DOHH2 (cell line): ENCODE measurements around the gene SCYL3.
"Not testable (repeated sequence)": the region's sequence is repeated elsewhere in the genome, so short reads cannot be mapped to it uniquely, and the experiment has no call there.

Experiments
- H3F3A ChIP-seq: fragments of 200-600 bp; sonication (generic), shearing (Covaris generic); 2 replicates; pipeline ENCODE4 v1.6.0; 2016; ENCODE audit warnings: antibody characterized with exemption, mild to moderate bottlenecking; ENCODE audit not compliant: control insufficient read depth, insufficient read depth
- H3K27ac ChIP-seq: fragments of 200-600 bp; sonication (generic); 2 replicates; pipeline ENCODE4 v1.5.1; 2014; ENCODE audit warnings: low read depth, mild to moderate bottlenecking, low read length, moderate library complexity
- H3K27me3 ChIP-seq: fragments of 200-600 bp; sonication (generic); 2 replicates; pipeline ENCODE4 v1.6.1; 2014; ENCODE audit warnings: mild to moderate bottlenecking, low read length, mixed read lengths; ENCODE audit not compliant: control insufficient read depth
- H3K36me3 ChIP-seq: fragments of 200-600 bp; sonication (generic); 2 replicates; pipeline ENCODE4 v1.6.1; 2014; ENCODE audit warnings: mild to moderate bottlenecking, low read length, moderate library complexity, mixed read lengths; ENCODE audit not compliant: control insufficient read depth
- H3K4me1 ChIP-seq: fragments of 200-600 bp; sonication (generic); 2 replicates; pipeline ENCODE4 v1.6.1; 2014; ENCODE audit warnings: mild to moderate bottlenecking, low read length, mixed read lengths; ENCODE audit not compliant: control insufficient read depth
- H3K4me2 ChIP-seq: fragments of 200-600 bp; sonication (generic); 2 replicates; pipeline ENCODE4 v1.6.0; 2014; ENCODE audit warnings: mild to moderate bottlenecking, low read length, moderate library complexity
- H3K4me3 ChIP-seq: fragments of 200-600 bp; sonication (generic); 2 replicates; pipeline ENCODE4 v1.5.1; 2014; ENCODE audit warnings: mild to moderate bottlenecking, low read length, mixed read lengths
- H3K79me2 ChIP-seq: fragments of 200-600 bp; sonication (generic); 2 replicates; pipeline ENCODE4 v1.6.1; 2014; ENCODE audit warnings: mild to moderate bottlenecking, low read length, mixed read lengths; ENCODE audit not compliant: control insufficient read depth
- H3K9me2 ChIP-seq: fragments of 200-600 bp; sonication (generic); replicated peaks from 2 replicates; pipeline ENCODE4 v1.6.1; 2014; ENCODE audit warnings: mild to moderate bottlenecking, low read length, mixed read lengths; ENCODE audit not compliant: control insufficient read depth
- H3K9me3 ChIP-seq: fragments of 200-600 bp; sonication (generic); 2 replicates; pipeline ENCODE4 v1.6.1; 2014; ENCODE audit warnings: antibody characterized with exemption, low read length, mixed read lengths; ENCODE audit not compliant: control insufficient read depth, insufficient read depth
- H4K20me1 ChIP-seq: fragments of 200-600 bp; sonication (generic); 2 replicates; pipeline ENCODE4 v1.6.0; 2014; ENCODE audit warnings: low read depth, mild to moderate bottlenecking, antibody characterized with exemption, low read length, moderate library complexity; ENCODE audit not compliant: control insufficient read depth, insufficient read depth
- EZH2phosphoT487 ChIP-seq: fragments of 200-600 bp; sonication (generic); IDR thresholded peaks from 2 replicates; pipeline ENCODE4 v1.6.1; 2017; ENCODE audit warnings: borderline replicate concordance, mild to moderate bottlenecking, antibody characterized with exemption, low read length, moderate library complexity, mixed read lengths
- TF ChIP-seq, protein P1 (sequence below): fragments of 200-600 bp; sonication (generic); IDR thresholded peaks from one replicate; pipeline ENCODE4 v1.5.1; 2014; ENCODE audit warnings: antibody characterized with exemption, mild to moderate bottlenecking, low read depth, low read length; ENCODE audit not compliant: poor library complexity, severe bottlenecking

The SCYL3 gene

GRCh38 chr1:169872906-169873305 is 20.8 kb downstream of the SCYL3 start:
- Histone ChIP-seq H3K27ac (no peak overlapping the region), H3K9me2 (no peaks in the 10 kb centered on the region), H3K79me2 (no peaks in the 10 kb centered on the region), H3K4me2 (no peak overlapping the region), H3K36me3 (peaks cover 74% of the 10 kb centered on the region), H3K9me3 (peaks cover 11% of the 10 kb centered on the region; the same call in 1 of the 2 replicates), H3K4me1 (peaks cover 12% of the 10 kb centered on the region), H3F3A (no peaks in the 10 kb centered on the region), H3K27me3 (no peaks in the 10 kb centered on the region), H3K4me3 (no peak overlapping the region), H4K20me1 (no peaks in the 10 kb centered on the region)
- TF ChIP-seq, protein P1, sequence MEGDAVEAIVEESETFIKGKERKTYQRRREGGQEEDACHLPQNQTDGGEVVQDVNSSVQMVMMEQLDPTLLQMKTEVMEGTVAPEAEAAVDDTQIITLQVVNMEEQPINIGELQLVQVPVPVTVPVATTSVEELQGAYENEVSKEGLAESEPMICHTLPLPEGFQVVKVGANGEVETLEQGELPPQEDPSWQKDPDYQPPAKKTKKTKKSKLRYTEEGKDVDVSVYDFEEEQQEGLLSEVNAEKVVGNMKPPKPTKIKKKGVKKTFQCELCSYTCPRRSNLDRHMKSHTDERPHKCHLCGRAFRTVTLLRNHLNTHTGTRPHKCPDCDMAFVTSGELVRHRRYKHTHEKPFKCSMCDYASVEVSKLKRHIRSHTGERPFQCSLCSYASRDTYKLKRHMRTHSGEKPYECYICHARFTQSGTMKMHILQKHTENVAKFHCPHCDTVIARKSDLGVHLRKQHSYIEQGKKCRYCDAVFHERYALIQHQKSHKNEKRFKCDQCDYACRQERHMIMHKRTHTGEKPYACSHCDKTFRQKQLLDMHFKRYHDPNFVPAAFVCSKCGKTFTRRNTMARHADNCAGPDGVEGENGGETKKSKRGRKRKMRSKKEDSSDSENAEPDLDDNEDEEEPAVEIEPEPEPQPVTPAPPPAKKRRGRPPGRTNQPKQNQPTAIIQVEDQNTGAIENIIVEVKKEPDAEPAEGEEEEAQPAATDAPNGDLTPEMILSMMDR, result no peak
- TF ChIP-seq EZH2phosphoT487, result no peak

GRCh38 chr1:169871988-169872387 is 21.7 kb downstream of the SCYL3 start:
- H3K4me1 ChIP-seq, result peaks cover 12% of the 10 kb centered on the region
- H3K9me2 ChIP-seq, H3K79me2 ChIP-seq, H3K4me3 ChIP-seq, H3K27me3 ChIP-seq, H3K4me2 ChIP-seq, H3K27ac ChIP-seq, H4K20me1 ChIP-seq, H3F3A ChIP-seq: not testable (repeated sequence)
- H3K36me3 ChIP-seq, result peaks cover 76% of the 10 kb centered on the region
- peaks cover 11% of the 10 kb centered on the region; the same call in 1 of the 2 replicates for H3K9me3 ChIP-seq

- H3K36me3 ChIP-seq, result peaks cover 83% of the 10 kb centered on the region
- no peaks in the 10 kb centered on the region for H3K79me2 ChIP-seq
- H4K20me1 ChIP-seq, result no peaks in the 10 kb centered on the region
- H3K4me2 ChIP-seq, result no peak overlapping the region
- TF ChIP-seq, protein P1, result no peak
- TF ChIP-seq EZH2phosphoT487, result no peak
- peaks cover 11% of the 10 kb centered on the region; the same call in 1 of the 2 replicates for H3K9me3 ChIP-seq
- no peaks in the 10 kb centered on the region for H3K27me3 ChIP-seq
- no peaks in the 10 kb centered on the region for H3K9me2 ChIP-seq
- no peaks in the 10 kb centered on the region for H3F3A ChIP-seq
- H3K4me3 ChIP-seq, result no peak overlapping the region
- peaks cover 12% of the 10 kb centered on the region for H3K4me1 ChIP-seq
- H3K27ac ChIP-seq, result no peak overlapping the region
These were observed 24.3 kb downstream of the SCYL3 start for GRCh38 chr1:169869426-169869825.

DNA sequence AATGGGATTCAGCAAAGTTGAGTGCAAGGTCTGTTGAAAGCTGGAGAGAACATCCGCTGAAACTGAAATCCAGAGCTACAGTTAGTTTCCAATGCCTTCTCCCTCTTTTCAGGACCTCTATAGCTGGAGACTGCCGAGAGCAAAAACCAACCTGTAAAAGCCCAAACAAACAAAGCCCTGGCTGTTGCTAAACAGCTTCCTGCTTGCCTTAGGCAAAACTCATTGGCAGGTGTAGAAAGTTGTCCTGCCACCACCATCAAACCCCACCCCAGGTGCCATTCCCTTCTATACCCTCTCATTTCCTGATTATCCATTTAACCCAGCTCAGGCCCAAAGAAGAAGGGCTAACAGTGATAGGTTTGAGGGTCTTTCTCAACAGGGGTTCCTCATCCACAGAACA is 24.7 kb downstream of the SCYL3 start:
- no peaks in the 10 kb centered on the region for H3F3A ChIP-seq
- H3K4me1 ChIP-seq, result peaks cover 7% of the 10 kb centered on the region
- TF ChIP-seq, protein P1, result no peak
- TF ChIP-seq EZH2phosphoT487, result no peak
- H4K20me1 ChIP-seq, result no peaks in the 10 kb centered on the region
- H3K79me2 ChIP-seq, result no peaks in the 10 kb centered on the region
- H3K4me2 ChIP-seq, result no peak overlapping the region
- H3K27ac ChIP-seq, result no peak overlapping the region
- no peak overlapping the region for H3K4me3 ChIP-seq
- peaks cover 83% of the 10 kb centered on the region for H3K36me3 ChIP-seq
- H3K9me3 ChIP-seq, result peaks cover 11% of the 10 kb centered on the region; the same call in 1 of the 2 replicates
- H3K27me3 ChIP-seq, result no peaks in the 10 kb centered on the region
- no peaks in the 10 kb centered on the region for H3K9me2 ChIP-seq
